ENCODE results near the gene DDX27.

- TF ChIP-seq CREB1 (CRISPR knock-in tag; IDR thresholded peaks at IDR 0.05) (no peak), CTCF (IDR thresholded peaks at IDR 0.05) (no peak), EMX1 (CRISPR knock-in tag; IDR thresholded peaks at IDR 0.05) (no peak), ATF1 (CRISPR knock-in tag; IDR thresholded peaks at IDR 0.05) (no peak), CBFB (CRISPR knock-in tag; IDR thresholded peaks at IDR 0.05; ENCODE audit: low read depth) (no peak), FOXJ3 (CRISPR knock-in tag; IDR thresholded peaks at IDR 0.05; ENCODE audit: borderline replicate concordance) (no peak), CDX4 (CRISPR knock-in tag; IDR thresholded peaks at IDR 0.05; ENCODE audit: borderline replicate concordance) (no peak), ZBTB21 (CRISPR knock-in tag; IDR thresholded peaks at IDR 0.05; ENCODE audit: borderline replicate concordance) (no peak), SMAD3 (CRISPR knock-in tag; IDR thresholded peaks at IDR 0.05; ENCODE audit: borderline replicate concordance) (no peak), PRDM15 (CRISPR knock-in tag; IDR thresholded peaks at IDR 0.05) (no peak), JUN (CRISPR knock-in tag; IDR thresholded peaks at IDR 0.05) (no peak), IRF1 (CRISPR knock-in tag; IDR thresholded peaks at IDR 0.05) (no peak), FOXK1 (CRISPR knock-in tag; IDR thresholded peaks at IDR 0.05) (no peak)
Measured at GRCh38 chr20:49230021-49230420, 10.8 kb downstream of the DDX27 start.
